ENCODE data around the gene EIF4EBP2. TPM values are rescaled to one million over a fixed set of nuclear protein-coding genes. Genes with fewer than 3 reads are reported as not detected.

EIF4EBP2 gene
- total and polyA plus RNA-seq, 2 of the 13 experiments (the other 11 are each of a cell fraction or from before 2014, with no cell fraction given), result 16.9 to 22.0 TPM

GRCh38 chr10:70368774-70369482, 35.0 kb upstream of the EIF4EBP2 start (continued):
- TF ChIP-seq EEA1 (CRISPR knock-in tag; IDR thresholded peaks at IDR 0.05; ENCODE audit: borderline replicate concordance) (no peak), SAP130 (CRISPR knock-in tag; IDR thresholded peaks at IDR 0.05; ENCODE audit: low read depth) (peak; percentile 80), ZFYVE20 (CRISPR knock-in tag; IDR thresholded peaks at IDR 0.05; ENCODE audit: borderline replicate concordance, low read depth) (no peak), SALL2 (CRISPR knock-in tag; IDR thresholded peaks at IDR 0.05) (no peak), SOX13 (IDR thresholded peaks at IDR 0.05) (no peak), SOX13 (CRISPR knock-in tag; conservative IDR thresholded peaks at IDR 0.05 in 1 of 2, IDR thresholded peaks at IDR 0.05 in 1 of 2) (peak in 1 of 2 experiments; percentile 67; a peak in 2 of 4 replicates), MYNN (CRISPR knock-in tag; IDR thresholded peaks at IDR 0.05; ENCODE audit: low read depth) (no peak), ZFY (CRISPR knock-in tag; IDR thresholded peaks at IDR 0.05) (no peak), KLF6 (CRISPR knock-in tag; IDR thresholded peaks at IDR 0.05) (no peak), JUN (CRISPR knock-in tag; IDR thresholded peaks at IDR 0.05) (no peak), PHB2 (IDR thresholded peaks at IDR 0.05; ENCODE audit: partially characterized antibody) (no peak), RFXANK (CRISPR knock-in tag; IDR thresholded peaks at IDR 0.05) (no peak), KDM4B (CRISPR knock-in tag; IDR thresholded peaks at IDR 0.05) (no peak), ASH2L (IDR thresholded peaks at IDR 0.05; ENCODE audit: insufficient read length, low read depth, low read length) (no peak), ERF (CRISPR knock-in tag; IDR thresholded peaks at IDR 0.05) (0 out of 2 replicates have a peak, but pooled peaks have one; percentile 46), RBM39 (IDR thresholded peaks at IDR 0.05; ENCODE audit: low read depth, low read length, poor library complexity, severe bottlenecking) (no peak), FOXO1 (CRISPR knock-in tag; IDR thresholded peaks at IDR 0.05) (peak; percentile 43; the same call in 1 of the 2 replicates), ZNF83 (CRISPR knock-in tag; IDR thresholded peaks at IDR 0.05; ENCODE audit: borderline replicate concordance) (no peak), ETS1 (CRISPR knock-in tag; IDR thresholded peaks at IDR 0.05) (no peak), CBX2 (IDR thresholded peaks at IDR 0.05; ENCODE audit: low read depth, low read length) (no peak), CBX2 (CRISPR knock-in tag; IDR thresholded peaks at IDR 0.05; ENCODE audit: low read depth) (no peak), SRF (IDR thresholded peaks at IDR 0.05; ENCODE audit: low read depth, low read length) (0 out of 2 replicates have a peak, but pooled peaks have one; percentile 12), E2F5 (CRISPR knock-in tag; conservative IDR thresholded peaks at IDR 0.05) (no peak), MZF1 (CRISPR knock-in tag; IDR thresholded peaks at IDR 0.05; ENCODE audit: borderline replicate concordance) (no peak), YY1 (IDR thresholded peaks at IDR 0.05; ENCODE audit: insufficient read depth, insufficient replicate concordance, low read depth, low read length) (no peak)
- TF ChIP-seq, protein P1, sequence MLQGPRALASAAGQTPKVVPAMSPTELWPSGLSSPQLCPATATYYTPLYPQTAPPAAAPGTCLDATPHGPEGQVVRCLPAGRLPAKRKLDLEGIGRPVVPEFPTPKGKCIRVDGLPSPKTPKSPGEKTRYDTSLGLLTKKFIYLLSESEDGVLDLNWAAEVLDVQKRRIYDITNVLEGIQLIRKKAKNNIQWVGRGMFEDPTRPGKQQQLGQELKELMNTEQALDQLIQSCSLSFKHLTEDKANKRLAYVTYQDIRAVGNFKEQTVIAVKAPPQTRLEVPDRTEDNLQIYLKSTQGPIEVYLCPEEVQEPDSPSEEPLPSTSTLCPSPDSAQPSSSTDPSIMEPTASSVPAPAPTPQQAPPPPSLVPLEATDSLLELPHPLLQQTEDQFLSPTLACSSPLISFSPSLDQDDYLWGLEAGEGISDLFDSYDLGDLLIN (CRISPR knock-in tag; IDR thresholded peaks at IDR 0.05; ENCODE audit: borderline replicate concordance), result no peak
